Stimulated activated naive CD4-positive, alpha-beta T cell treated with Interleukin-2 at 50 U/mL for 16 hours (primary cell): ENCODE measurements around the gene CDS2.
"Not testable (repeated sequence)": the region's sequence is repeated elsewhere in the genome, so short reads cannot be mapped to it uniquely, and the experiment has no call there.

Experiments used
- DNase-seq: peaks from one replicate; lab custom pipeline; 2025; lab: John Stamatoyannopoulos, UW

The CDS2 gene

DNA sequence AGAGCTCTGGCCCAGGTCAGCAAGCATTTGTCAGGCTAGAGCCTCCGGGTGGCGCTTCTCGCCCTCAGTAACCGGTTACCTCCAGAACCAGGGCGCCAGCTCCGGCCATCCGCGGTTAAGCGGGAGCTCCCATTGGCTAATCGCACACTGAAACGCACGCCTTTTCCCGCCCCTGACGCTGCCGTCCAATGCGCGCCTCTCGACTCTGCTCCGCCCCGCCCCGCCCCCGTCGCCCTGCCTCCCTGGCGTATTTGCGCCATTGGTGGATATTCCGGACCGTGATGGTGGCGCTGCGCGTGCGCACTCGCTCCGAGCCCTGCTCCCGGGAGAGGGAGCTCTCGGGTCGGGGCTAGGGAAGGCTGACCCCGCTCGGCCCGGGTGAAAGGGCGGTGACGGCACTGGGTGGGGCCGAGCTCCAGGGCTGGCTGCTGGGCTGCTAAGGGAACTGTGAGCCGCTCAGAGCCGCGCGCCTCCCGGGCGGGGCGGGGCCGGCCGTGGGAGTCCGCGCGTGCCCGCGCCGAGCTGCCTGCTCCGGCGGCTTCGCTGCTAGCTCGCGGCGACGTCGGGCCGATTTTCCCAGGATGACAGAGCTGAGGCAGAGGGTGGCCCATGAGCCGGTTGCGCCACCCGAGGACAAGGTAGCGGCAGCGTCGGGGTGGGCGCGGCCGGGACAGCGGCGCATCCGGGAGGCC, at the start of gene CDS2:
Gene CDS2, plus strand, starts transcription at position 497 of the 692 bp plus-strand sequence. Its CDS starts 85 bp downstream, at position 582.
- peak; percentile 100 for DNase-seq

DNA sequence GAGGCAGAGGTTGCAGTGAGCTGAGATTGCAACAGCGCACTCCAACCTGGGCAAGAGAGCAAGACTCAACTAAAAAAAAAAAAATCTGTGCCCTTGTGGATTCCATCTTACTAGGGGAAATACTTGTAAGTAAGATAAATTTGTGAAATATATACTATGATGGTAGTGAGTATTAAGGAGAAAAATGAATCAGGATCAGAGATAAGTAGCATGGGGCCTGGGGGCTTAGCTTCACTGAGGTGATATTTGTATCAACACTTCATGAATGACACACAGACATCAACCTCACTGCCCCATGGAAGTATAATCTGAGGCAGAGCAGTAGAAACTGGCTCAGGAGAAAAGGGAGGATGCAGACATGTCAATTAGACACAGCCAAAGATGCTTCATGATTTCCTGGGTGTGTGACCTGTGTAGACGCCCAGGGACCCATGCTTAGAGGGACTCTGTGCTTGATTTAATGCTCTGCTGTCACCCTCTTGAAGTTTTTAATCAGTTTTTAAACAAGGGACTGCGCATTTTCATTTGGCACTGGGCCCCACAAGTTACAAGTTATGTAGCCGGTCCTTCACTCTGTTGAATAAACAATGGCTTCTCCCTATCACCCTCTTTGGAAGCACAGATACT, 48.9 kb upstream of the CDS2 start:
- no peak for DNase-seq

DNA sequence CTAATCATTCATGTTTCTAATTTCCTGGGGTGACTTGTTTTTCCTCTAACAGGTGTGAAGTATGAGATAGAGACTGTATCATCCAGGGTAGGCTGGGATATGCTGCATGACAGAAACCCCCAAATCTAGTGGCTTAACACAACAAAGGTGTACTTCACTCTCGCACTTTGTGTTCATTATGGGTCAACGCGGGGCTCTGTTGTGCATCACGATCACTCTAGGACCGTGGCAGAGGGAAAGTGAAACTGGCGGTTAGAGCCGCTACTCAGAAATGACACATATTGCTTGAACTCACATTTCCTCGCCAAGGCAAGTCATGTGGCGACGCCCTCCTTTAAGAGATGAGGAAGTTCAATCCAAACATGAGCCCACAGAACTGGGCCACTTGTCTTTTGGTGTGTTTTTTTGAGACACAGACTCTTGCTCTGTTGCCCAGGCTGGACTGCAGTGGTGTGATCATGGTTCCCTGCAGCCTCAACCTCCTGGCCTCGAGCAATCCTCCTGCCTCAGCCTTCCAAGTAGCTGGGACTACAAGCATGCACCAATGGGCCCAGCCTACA, 48.3 kb upstream of the CDS2 start:
- DNase-seq: peak; percentile 76

- no peak for DNase-seq
Measured at GRCh38 chr20:5080384-5080877, 46.4 kb upstream of the CDS2 start.

DNA sequence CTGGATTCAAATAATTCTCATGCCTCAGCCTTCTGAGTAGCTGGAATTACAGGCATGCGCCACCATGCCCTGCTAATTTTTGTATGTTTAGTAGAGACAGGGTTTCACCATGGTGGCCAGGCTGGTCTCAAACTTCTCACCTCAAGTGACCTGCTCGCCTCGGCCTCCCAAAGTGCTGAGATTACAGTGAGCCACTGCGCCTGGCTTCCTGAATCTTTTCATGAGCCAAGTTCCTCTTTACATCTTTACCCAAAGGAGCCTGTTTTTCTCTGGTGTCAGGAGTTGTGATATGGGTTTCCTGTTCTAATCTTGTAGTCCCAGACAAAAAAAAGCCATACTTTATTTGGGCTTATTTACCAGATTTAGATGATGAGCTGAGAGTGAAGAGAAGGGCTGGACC, 41.4 kb upstream of the CDS2 start:
- no peak for DNase-seq

DNA sequence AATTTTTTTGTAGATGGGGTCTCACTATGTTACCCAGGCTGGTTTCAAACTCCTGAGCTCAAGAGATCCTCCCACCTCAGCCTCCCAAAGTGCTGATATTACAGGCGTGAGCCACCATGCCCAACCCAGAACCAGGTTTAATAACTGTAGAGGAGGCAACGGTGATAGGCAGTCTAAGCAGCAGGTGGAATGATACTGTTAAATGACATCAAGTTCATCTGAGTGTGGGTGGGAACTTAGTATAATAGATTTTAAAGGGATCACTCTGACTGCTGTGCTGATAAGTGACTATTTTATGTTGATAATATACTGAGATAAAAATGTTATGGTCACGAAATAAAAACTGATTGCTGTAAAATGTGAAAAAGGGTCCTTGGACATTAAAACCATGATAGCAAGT, 38.1 kb upstream of the CDS2 start:
- no peak for DNase-seq

- DNase-seq: no peak
Measured at GRCh38 chr20:5090191-5090590, 36.6 kb upstream of the CDS2 start.

DNA sequence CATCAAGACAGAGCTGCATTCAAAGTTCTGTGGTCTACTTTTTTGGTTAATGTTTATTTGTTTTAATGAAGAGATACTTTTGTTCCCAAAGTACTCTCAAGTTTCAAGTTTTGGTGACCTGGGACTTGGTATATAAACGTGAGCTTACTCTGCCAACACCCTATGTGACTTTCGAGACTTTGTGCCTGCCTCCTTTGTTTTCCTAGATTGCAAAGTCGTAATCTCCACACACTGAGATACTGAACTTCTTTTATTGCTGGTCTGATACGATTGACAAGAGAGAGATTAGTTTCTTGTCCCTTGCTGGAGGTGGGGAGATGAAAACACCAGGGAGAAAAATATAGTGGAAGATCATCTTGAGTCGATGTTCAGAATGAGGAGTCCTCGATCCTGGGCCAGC, 34.9 kb upstream of the CDS2 start:
- DNase-seq: no peak

GRCh38 chr20:5092765-5093339, 34.0 kb upstream of the CDS2 start:
- no peak for DNase-seq

- DNase-seq: no peak
Measured at GRCh38 chr20:5095454-5095853, 31.4 kb upstream of the CDS2 start.

- DNase-seq: no peak
Measured at GRCh38 chr20:5095931-5096330, 30.9 kb upstream of the CDS2 start.

GRCh38 chr20:5096463-5096862, 30.3 kb upstream of the CDS2 start:
- DNase-seq: no peak

- DNase-seq: not testable (repeated sequence)
Measured at GRCh38 chr20:5099009-5099408, 27.8 kb upstream of the CDS2 start.

DNA sequence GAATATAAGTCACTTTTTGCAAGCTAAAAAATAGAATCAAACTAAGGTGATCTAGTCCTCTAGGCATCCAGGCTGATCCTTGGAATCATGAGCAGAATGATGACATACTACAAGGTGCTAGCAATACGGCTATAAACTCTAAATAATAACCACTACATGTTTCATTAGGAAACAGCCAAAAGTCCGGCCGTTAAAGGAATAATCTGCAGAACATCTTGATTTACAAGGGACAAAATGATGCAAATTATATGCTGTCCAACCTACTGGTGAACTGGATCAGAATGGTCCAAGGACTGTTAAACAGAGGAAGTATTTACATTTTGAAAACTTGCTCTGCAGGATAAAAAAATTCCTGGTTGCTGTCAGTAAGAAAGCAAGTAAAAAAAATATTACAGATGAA, 26.9 kb upstream of the CDS2 start:
- DNase-seq: not testable (repeated sequence)

DNA sequence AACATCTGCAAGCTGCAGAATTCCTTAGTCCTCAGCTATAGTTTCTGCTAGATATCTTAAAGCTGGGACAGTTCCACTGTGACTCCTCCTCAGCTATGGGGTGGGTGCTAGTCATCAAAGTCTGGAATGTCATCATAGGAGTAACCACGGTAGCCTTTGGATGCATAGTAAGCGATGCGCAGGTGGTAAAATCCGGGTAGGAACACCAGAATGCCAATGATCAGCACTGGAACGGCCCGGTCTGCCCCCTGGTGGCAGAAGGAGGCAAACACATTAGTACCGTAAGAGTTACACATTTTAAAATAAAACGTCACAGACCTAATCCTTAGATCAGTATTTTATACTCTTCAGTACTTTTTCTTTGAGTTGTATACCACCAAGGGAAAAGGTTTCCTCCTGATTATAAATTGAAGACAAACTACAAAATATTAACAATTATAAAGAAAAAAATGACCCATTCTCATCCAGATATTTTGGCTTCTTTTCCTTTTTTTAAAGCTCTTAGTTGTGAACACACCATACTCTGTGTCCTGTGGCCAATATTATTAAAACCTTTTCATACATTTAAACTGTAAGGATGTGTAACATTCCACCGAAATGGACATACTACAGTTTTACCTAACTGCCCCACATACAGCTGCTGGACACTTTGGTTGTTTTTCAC, 26.0 kb upstream of the CDS2 start:
- DNase-seq: peak; percentile 63

DNA sequence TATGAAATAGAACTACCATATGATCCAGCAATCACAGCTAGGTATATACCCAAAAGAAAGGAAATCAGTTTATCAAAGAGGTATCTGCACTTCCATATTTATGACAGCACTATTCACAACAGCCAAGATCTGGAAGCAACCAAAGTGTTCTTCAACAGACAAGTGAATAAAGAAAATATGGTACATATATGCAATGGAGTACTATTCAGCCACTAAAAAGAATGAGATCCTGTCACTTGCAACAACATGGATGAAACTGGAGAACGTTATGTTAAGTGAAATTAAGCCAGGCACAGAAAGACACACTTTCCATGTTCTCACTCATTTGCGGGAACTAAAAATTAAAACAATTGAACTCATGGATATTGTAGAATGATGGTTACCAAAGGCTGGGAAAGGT, 22.3 kb upstream of the CDS2 start:
- no peak for DNase-seq

DNA sequence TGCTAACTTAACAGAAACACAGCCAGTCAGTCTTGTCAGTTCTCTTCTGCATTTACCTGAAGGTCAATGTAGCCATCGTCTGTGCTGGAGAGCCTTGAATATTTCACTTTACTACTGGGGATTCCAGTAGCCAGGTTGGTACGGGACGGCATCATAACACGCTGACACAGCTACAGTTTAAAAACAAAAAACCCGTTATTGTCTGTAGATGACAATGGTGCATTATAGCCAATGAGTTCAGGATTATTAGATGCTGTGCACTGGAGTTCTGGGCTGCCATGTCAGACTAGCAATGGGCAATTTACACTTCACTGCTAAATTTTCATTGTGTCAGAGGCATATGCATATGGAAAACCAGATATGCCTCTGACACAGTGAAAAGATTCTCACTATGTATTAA, 17.5 kb upstream of the CDS2 start:
- DNase-seq: no peak

- no peak for DNase-seq
Measured at GRCh38 chr20:5113615-5113986, 13.2 kb upstream of the CDS2 start.

GRCh38 chr20:5114403-5114802, 12.4 kb upstream of the CDS2 start:
- no peak for DNase-seq

DNA sequence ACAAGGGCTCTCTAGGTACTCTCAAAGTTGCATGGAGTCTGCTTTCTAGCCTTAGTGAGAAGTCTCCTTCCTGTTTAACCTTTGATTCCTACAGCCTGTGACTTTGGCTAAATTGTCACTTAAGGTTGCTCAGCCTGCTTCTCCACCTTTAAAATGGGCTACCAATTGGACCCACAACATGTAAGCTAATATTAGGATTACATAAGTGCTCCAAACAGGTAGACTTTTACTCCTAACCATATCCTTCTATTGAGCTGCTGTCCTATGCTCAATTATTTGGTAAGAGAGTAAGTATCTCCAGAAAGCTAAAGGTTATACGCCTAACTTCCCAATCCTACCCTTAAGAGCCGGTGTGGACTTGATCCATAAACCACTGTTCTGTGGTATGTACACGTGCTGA, 9.9 kb upstream of the CDS2 start:
- DNase-seq: no peak

- no peak for DNase-seq
Measured at GRCh38 chr20:5118220-5119142, 8.3 kb upstream of the CDS2 start.

DNA sequence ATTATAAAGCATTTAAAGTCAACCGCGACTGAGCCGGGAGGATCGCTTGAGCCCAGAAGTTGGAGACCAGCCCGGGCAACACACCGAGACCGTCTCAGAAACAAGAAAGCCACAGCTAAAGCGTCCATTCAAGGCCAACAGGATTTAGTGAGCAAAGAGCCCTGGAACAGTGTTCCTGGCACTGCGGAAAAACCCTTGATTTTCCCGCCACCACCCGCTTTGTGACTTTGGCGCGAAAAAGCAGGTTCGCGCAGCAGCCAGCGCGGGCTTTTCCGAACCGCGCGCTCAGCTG, 7.7 kb upstream of the CDS2 start:
- no peak for DNase-seq
